PFSK-1 (cell line): ENCODE results near the gene CHGA.

Experiments
- FOXP2 ChIP-seq: optimal IDR thresholded peaks from 2 replicates; pipeline ENCODE3; 2011; ENCODE audit warnings: borderline replicate concordance, control low read depth, inconsistent platforms; ENCODE audit not compliant: insufficient read depth; ENCODE audit errors: extremely low read length, extremely low read depth
- POLR2AphosphoS5 ChIP-seq: IDR thresholded peaks from 2 replicates; pipeline ENCODE4 v1.6.1; 2012; ENCODE audit warnings: low read depth, mild to moderate bottlenecking, control low read depth, low read length, moderate library complexity
- REST ChIP-seq, 2 experiments: IDR thresholded peaks; 2 replicates each; pipeline versions ENCODE4 v1.6.1 to v1.8.0; 2011 to 2012; ENCODE audit warnings: low read depth in 2 of 2, low read length in 2 of 2, control low read depth in 1 of 2, inconsistent platforms in 1 of 2, mild to moderate bottlenecking in 1 of 2, moderate library complexity in 1 of 2; ENCODE audit not compliant: insufficient read depth in 1 of 2
- SIN3A ChIP-seq: IDR thresholded peaks from 2 replicates; pipeline ENCODE4 v1.6.1; 2012; ENCODE audit warnings: mild to moderate bottlenecking, low read length, moderate library complexity, borderline replicate concordance; ENCODE audit not compliant: insufficient read depth
- TAF1 ChIP-seq: IDR thresholded peaks from 2 replicates; pipeline ENCODE4 v1.6.1; 2012; ENCODE audit warnings: low read length, control low read depth, borderline replicate concordance; ENCODE audit not compliant: insufficient read depth

DNA sequence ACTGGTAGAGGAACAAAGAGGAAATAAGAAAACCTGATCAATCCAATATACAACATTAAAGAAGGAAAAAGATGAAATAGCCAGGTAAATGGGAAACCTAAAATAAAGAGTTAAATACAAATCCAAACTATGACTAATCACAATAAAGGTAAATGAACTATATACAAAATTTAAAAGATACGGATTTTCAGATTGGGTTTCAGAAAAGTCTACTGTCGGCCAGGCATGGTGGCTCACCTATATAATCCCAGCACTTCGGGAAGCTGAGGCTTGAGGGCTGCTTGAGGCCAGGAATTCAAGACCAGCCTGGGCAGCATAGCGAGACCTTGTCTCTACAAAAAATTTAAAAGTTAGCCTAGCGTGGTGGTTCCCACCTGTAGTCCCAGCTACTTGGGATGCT lies 39.9 kb upstream of the CHGA start:
- TF ChIP-seq TAF1, result no peak
- TF ChIP-seq POLR2AphosphoS5, result no peak
- TF ChIP-seq FOXP2, result no peak
- TF ChIP-seq REST (IDR thresholded peaks at IDR 0.05; ENCODE audit: insufficient read depth in 1 of 2, low read depth in 2 of 2, low read length in 2 of 2), result no peak
- no peak for TF ChIP-seq SIN3A
